K562 (cell line): ENCODE measurements around the gene ABT1. TPM values are rescaled to one million over a fixed set of nuclear protein-coding genes. Genes with fewer than 3 reads are reported as not detected.

Experiments
- COPS2 ChIP-seq: fragments of 450-650 bp; conservative IDR thresholded peaks from 2 replicates; pipeline ENCODE4 v1.6.1; 2016; ENCODE audit warnings: mild to moderate bottlenecking, moderate library complexity
- GABPB1 ChIP-seq: sonication (generic); formaldehyde crosslinking; IDR thresholded peaks from 2 replicates; pipeline ENCODE4 v1.8.0; 2022; ENCODE audit warnings: mild to moderate bottlenecking, missing genetic modification reagents
- GTF2F1 ChIP-seq: IDR thresholded peaks from 2 replicates; pipeline ENCODE4 v1.6.1; 2011; ENCODE audit warnings: low read depth, low read length, improper control_type of control experiment
- KLF6 ChIP-seq: fragments of 250-450 bp; sonication (Bioruptor Pico); IDR thresholded peaks from 2 replicates; pipeline ENCODE4 v1.4.0; 2020; ENCODE audit warnings: mild to moderate bottlenecking, moderate library complexity, borderline replicate concordance
- MIER1 ChIP-seq: fragments of 450-650 bp; IDR thresholded peaks from 2 replicates; pipeline ENCODE4 v1.6.1; 2016; ENCODE audit warnings: antibody characterized with exemption, mild to moderate bottlenecking, low read depth
- PYGO2 ChIP-seq: fragments of 450-650 bp; IDR thresholded peaks from 2 replicates; pipeline ENCODE4 v1.6.1; 2016; ENCODE audit warnings: mild to moderate bottlenecking, missing genetic modification characterization, moderate library complexity, missing compliant biosample characterization
- RBM15 ChIP-seq: fragments of 200-400 bp; formaldehyde crosslinking; IDR thresholded peaks from 2 replicates; pipeline ENCODE4 v1.6.1; 2018; ENCODE audit warnings: mild to moderate bottlenecking, low read length, moderate library complexity; ENCODE audit not compliant: insufficient read depth
- RBM34 ChIP-seq: fragments of 200-400 bp; formaldehyde crosslinking; IDR thresholded peaks from 2 replicates; pipeline ENCODE4 v1.6.1; 2018; ENCODE audit warnings: low read length, borderline replicate concordance; ENCODE audit not compliant: insufficient read depth
- RHOXF2B ChIP-seq: fragments of 250-450 bp; sonication (Bioruptor Pico); conservative IDR thresholded peaks from 2 replicates; pipeline ENCODE4 v1.5.1; 2021
- SIN3B ChIP-seq: fragments of 450-650 bp; IDR thresholded peaks from 2 replicates; pipeline ENCODE4 v1.6.1; 2017; ENCODE audit warnings: low read depth, mild to moderate bottlenecking, moderate library complexity
- SIX5 ChIP-seq, 2 experiments: IDR thresholded peaks; 2 replicates each; pipeline ENCODE4 v1.6.1; 2011; ENCODE audit warnings: low read length in 2 of 2, borderline replicate concordance in 1 of 2, low read depth in 1 of 2, mild to moderate bottlenecking in 1 of 2, moderate library complexity in 1 of 2; ENCODE audit not compliant: insufficient read depth in 1 of 2
- ZNF124 ChIP-seq: sonication (generic); formaldehyde crosslinking; IDR thresholded peaks from 2 replicates; pipeline ENCODE4 v1.8.1; 2022; ENCODE audit warnings: missing genetic modification reagents
- ZNF3 ChIP-seq: fragments of 250-450 bp; sonication (Bioruptor Pico); IDR thresholded peaks from 2 replicates; pipeline ENCODE4 v1.5.0; 2021; ENCODE audit warnings: mild to moderate bottlenecking, moderate library complexity
- ZNF444 ChIP-seq: fragments of 250-450 bp; sonication (Bioruptor Pico); IDR thresholded peaks from 2 replicates; pipeline ENCODE4 v1.4.0; 2020; ENCODE audit warnings: mild to moderate bottlenecking, moderate library complexity
- polyA plus RNA-seq, 8 experiments: library from polyadenylated mRNA; depleted of rRNA in 4 of 8; stranded (reverse) in 5 of 8; unstranded in 3 of 8; fragments of >200 nt; fragmentation: Nextera tagmentation in 2 of 8; fragmentation: Illumina TruSeq in 1 of 8; extraction: Ambion mirVana in 2 of 8; extraction: Trizol in 1 of 8; gene quantifications; 2 replicates each; pipeline versions ENCODE4 v1.2.1 to v1.2.3, GENCODE V29; 2011 to 2014; ENCODE audit warnings: inconsistent platforms in 1 of 8, missing spikeins in 1 of 8
- total RNA-seq, 7 experiments: library from RNA; depleted of rRNA in 6 of 7; stranded (reverse); fragments of >200 nt in 6 of 7; fragmentation: Illumina TruSeq in 2 of 7; extraction: Trizol in 2 of 7; gene quantifications; 2 replicates each; pipeline versions ENCODE4 v1.2.1 to v1.2.3, GENCODE V29; 2011 to 2021; ENCODE audit warnings: low replicate concordance in 1 of 7
- TF ChIP-seq, protein P1 (sequence below): sonication (generic); formaldehyde crosslinking; IDR thresholded peaks from 2 replicates; pipeline ENCODE4 v1.8.0; 2022; ENCODE audit warnings: mild to moderate bottlenecking, missing genetic modification reagents
- TF ChIP-seq, protein P2 (sequence below): sonication (generic); formaldehyde crosslinking; IDR thresholded peaks from 2 replicates; pipeline ENCODE4 v1.8.1; 2023; ENCODE audit warnings: mild to moderate bottlenecking, missing genetic modification reagents
- TF ChIP-seq, protein P3 (sequence below), 2 experiments: fragments of 450-650 bp in 1 of 2; IDR thresholded peaks; 2 replicates each; pipeline ENCODE4 v1.6.1; 2011 to 2017; ENCODE audit warnings: low read depth in 2 of 2, antibody characterized with exemption in 1 of 2, borderline replicate concordance in 1 of 2, low read length in 1 of 2, mild to moderate bottlenecking in 1 of 2, mixed read lengths in 1 of 2; ENCODE audit not compliant: control insufficient read depth in 1 of 2
- TF ChIP-seq, protein P4 (sequence below): fragments of 450-650 bp; IDR thresholded peaks from 2 replicates; pipeline ENCODE4 v1.6.1; 2014; ENCODE audit warnings: low read depth, mild to moderate bottlenecking, moderate library complexity, borderline replicate concordance

The ABT1 gene
- total and polyA plus RNA-seq, 9 of the 15 experiments (the other 6 are each of a cell fraction or from before 2014, with no cell fraction given): 8.8 to 52.7 (median 40.7) TPM

DNA sequence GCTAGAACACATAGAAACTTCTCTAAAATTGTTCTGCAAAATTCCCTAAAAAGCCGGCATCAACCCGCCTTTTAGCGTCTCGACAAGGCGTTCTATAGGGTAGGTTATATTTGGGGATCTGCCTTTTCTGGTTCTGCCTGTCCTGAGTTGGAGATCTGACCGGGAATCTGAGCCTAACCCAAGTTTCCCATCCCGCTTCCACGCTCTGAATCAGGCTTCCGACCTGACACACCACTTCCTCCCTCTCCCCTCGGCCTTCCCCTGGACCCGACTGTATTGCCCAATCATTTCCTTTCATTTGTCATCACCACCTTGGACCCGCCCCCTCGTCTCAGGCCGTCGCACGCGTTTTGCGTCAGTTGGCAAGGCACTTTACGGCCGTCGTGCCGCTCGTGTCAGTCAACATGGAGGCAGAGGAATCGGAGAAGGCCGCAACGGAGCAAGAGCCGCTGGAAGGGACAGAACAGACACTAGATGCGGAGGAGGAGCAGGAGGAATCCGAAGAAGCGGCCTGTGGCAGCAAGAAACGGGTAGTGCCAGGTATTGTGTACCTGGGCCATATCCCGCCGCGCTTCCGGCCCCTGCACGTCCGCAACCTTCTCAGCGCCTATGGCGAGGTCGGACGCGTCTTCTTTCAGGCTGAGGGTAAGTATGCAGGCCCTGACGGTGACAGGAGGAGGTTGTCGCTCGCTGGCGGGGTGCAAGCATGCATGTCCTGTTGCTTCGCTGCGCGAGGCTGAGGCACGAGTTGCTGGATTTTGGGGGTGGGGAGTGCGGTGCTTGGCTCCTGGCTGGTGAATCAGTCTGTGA is at the start of gene ABT1 (continued):
- TF ChIP-seq COPS2 (no peak), ZNF3 (CRISPR knock-in tag) (no peak), SIX5 (IDR thresholded peaks at IDR 0.05; ENCODE audit: borderline replicate concordance in 1 of 2, insufficient read depth in 1 of 2, low read depth in 1 of 2, low read length in 2 of 2) (peak; percentile 22 to 31; a peak in 1 of 4 replicates), SIN3B (peak; percentile 98), KLF6 (CRISPR knock-in tag) (no peak), RBM34 (no peak), PYGO2 (tag) (no peak), RHOXF2B (0 out of 2 replicates have a peak, but pooled peaks have one; percentile 36), GTF2F1 (no peak; the same call in 1 of the 2 replicates), RBM15 (no peak), ZNF124 (no peak), ZNF444 (CRISPR knock-in tag) (no peak), MIER1 (0 out of 2 replicates have a peak, but pooled peaks have one; percentile 42), GABPB1 (peak; percentile 73)
- TF ChIP-seq, protein P1, sequence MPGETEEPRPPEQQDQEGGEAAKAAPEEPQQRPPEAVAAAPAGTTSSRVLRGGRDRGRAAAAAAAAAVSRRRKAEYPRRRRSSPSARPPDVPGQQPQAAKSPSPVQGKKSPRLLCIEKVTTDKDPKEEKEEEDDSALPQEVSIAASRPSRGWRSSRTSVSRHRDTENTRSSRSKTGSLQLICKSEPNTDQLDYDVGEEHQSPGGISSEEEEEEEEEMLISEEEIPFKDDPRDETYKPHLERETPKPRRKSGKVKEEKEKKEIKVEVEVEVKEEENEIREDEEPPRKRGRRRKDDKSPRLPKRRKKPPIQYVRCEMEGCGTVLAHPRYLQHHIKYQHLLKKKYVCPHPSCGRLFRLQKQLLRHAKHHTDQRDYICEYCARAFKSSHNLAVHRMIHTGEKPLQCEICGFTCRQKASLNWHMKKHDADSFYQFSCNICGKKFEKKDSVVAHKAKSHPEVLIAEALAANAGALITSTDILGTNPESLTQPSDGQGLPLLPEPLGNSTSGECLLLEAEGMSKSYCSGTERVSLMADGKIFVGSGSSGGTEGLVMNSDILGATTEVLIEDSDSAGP (CRISPR knock-in tag): no peak; the same call in 1 of the 2 replicates
- TF ChIP-seq, protein P2, sequence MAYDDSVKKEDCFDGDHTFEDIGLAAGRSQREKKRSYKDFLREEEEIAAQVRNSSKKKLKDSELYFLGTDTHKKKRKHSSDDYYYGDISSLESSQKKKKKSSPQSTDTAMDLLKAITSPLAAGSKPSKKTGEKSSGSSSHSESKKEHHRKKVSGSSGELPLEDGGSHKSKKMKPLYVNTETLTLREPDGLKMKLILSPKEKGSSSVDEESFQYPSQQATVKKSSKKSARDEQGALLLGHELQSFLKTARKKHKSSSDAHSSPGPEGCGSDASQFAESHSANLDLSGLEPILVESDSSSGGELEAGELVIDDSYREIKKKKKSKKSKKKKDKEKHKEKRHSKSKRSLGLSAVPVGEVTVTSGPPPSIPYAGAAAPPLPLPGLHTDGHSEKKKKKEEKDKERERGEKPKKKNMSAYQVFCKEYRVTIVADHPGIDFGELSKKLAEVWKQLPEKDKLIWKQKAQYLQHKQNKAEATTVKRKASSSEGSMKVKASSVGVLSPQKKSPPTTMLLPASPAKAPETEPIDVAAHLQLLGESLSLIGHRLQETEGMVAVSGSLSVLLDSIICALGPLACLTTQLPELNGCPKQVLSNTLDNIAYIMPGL (CRISPR knock-in tag): peak; percentile 96
- TF ChIP-seq, protein P3, sequence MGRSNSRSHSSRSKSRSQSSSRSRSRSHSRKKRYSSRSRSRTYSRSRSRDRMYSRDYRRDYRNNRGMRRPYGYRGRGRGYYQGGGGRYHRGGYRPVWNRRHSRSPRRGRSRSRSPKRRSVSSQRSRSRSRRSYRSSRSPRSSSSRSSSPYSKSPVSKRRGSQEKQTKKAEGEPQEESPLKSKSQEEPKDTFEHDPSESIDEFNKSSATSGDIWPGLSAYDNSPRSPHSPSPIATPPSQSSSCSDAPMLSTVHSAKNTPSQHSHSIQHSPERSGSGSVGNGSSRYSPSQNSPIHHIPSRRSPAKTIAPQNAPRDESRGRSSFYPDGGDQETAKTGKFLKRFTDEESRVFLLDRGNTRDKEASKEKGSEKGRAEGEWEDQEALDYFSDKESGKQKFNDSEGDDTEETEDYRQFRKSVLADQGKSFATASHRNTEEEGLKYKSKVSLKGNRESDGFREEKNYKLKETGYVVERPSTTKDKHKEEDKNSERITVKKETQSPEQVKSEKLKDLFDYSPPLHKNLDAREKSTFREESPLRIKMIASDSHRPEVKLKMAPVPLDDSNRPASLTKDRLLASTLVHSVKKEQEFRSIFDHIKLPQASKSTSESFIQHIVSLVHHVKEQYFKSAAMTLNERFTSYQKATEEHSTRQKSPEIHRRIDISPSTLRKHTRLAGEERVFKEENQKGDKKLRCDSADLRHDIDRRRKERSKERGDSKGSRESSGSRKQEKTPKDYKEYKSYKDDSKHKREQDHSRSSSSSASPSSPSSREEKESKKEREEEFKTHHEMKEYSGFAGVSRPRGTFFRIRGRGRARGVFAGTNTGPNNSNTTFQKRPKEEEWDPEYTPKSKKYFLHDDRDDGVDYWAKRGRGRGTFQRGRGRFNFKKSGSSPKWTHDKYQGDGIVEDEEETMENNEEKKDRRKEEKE (IDR thresholded peaks at IDR 0.05; ENCODE audit: borderline replicate concordance in 1 of 2, control insufficient read depth in 1 of 2, low read depth in 2 of 2, low read length in 1 of 2): no peak
- TF ChIP-seq, protein P4, sequence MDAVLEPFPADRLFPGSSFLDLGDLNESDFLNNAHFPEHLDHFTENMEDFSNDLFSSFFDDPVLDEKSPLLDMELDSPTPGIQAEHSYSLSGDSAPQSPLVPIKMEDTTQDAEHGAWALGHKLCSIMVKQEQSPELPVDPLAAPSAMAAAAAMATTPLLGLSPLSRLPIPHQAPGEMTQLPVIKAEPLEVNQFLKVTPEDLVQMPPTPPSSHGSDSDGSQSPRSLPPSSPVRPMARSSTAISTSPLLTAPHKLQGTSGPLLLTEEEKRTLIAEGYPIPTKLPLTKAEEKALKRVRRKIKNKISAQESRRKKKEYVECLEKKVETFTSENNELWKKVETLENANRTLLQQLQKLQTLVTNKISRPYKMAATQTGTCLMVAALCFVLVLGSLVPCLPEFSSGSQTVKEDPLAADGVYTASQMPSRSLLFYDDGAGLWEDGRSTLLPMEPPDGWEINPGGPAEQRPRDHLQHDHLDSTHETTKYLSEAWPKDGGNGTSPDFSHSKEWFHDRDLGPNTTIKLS: peak; percentile 67; the same call in 1 of the 2 replicates
